Measurements from ENCODE around the gene NFE2L1. TPM values are rescaled to one million over a fixed set of nuclear protein-coding genes. Genes with fewer than 3 reads are reported as not detected.

Gene NFE2L1
- total and polyA plus RNA-seq, 9 of the 15 experiments (the other 6 are each of a cell fraction or from before 2014, with no cell fraction given) = 2.0 to 68.6 (median 39.7) TPM

DNA sequence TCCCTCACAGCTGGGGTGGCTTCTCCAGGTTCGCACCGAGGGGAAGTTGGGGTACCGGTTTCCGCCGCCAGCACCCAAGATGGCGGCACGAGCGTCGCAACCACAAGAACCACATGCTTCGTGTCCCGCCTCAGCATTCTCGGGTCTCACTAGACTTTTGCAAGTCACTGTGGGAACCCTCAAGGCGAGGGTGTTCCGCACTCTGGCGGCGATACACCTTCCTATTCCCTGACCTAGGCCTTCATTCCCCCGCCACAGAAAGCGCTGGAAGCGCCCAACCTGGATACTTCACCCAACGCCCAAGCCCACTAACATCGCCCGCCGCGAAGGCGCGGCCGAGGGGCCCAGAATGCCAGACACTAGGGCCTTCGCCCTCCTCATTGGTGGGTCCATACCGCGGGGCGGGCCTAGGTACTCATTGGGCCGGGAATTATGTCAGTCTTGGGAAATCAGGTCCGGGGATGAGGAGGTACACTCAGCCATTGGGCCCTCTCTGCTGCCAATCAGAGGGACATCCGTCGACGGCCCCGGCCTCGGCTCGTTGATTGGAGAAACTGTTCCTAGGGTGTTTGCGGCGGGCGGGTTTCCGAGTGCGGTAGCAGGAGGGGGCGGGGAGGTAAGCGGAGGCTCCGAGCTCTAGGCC is at the start of gene NFE2L1 (continued):
- TF ChIP-seq C11orf30 (IDR thresholded peaks at IDR 0.05; ENCODE audit: low read depth) (peak; percentile 94), SMARCA5 (IDR thresholded peaks at IDR 0.05) (no peak), ZNF830 (CRISPR knock-in tag; IDR thresholded peaks at IDR 0.05) (peak; percentile 69; the same call in 1 of the 2 replicates), POLR2AphosphoS2 (IDR thresholded peaks at IDR 0.05; ENCODE audit: low read length) (no peak), ZNF507 (tag; conservative IDR thresholded peaks at IDR 0.05) (no peak), CSDE1 (IDR thresholded peaks at IDR 0.05) (no peak), POLR3G (IDR thresholded peaks at IDR 0.05; ENCODE audit: extremely low read depth, insufficient read length, insufficient replicate concordance) (no peak), ZNF717 (CRISPR knock-in tag; IDR thresholded peaks at IDR 0.05) (no peak), PCBP1 (IDR thresholded peaks at IDR 0.05; ENCODE audit: low read depth, low read length, poor library complexity, severe bottlenecking) (no peak), SAFB (IDR thresholded peaks at IDR 0.05; ENCODE audit: borderline replicate concordance, low read depth, low read length) (no peak), MAFK (IDR thresholded peaks at IDR 0.05; ENCODE audit: low read length) (peak; percentile 30; the same call in 1 of the 2 replicates), SMARCE1 (IDR thresholded peaks at IDR 0.05) (no peak; the same call in 1 of the 2 replicates), ZNF140 (CRISPR knock-in tag; IDR thresholded peaks at IDR 0.05) (no peak), SLC30A9 (CRISPR knock-in tag; IDR thresholded peaks at IDR 0.05) (no peak), DNMT1 (IDR thresholded peaks at IDR 0.05) (no peak), NR4A1 (CRISPR knock-in tag; IDR thresholded peaks at IDR 0.05) (peak; percentile 73; the same call in 1 of the 2 replicates), NR4A1 (tag; IDR thresholded peaks at IDR 0.05) (no peak; the same call in 1 of the 2 replicates), TBL1XR1 (IDR thresholded peaks at IDR 0.05; ENCODE audit: low read length in 2 of 2) (peak in 1 of 2 experiments; percentile 8; a peak in 2 of 4 replicates)
- TF ChIP-seq, protein P1, sequence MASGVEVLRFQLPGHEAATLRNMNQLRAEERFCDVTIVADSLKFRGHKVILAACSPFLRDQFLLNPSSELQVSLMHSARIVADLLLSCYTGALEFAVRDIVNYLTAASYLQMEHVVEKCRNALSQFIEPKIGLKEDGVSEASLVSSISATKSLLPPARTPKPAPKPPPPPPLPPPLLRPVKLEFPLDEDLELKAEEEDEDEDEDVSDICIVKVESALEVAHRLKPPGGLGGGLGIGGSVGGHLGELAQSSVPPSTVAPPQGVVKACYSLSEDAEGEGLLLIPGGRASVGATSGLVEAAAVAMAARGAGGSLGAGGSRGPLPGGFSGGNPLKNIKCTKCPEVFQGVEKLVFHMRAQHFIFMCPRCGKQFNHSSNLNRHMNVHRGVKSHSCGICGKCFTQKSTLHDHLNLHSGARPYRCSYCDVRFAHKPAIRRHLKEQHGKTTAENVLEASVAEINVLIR (CRISPR knock-in tag; IDR thresholded peaks at IDR 0.05) = peak; percentile 48
- TF ChIP-seq, protein P2, sequence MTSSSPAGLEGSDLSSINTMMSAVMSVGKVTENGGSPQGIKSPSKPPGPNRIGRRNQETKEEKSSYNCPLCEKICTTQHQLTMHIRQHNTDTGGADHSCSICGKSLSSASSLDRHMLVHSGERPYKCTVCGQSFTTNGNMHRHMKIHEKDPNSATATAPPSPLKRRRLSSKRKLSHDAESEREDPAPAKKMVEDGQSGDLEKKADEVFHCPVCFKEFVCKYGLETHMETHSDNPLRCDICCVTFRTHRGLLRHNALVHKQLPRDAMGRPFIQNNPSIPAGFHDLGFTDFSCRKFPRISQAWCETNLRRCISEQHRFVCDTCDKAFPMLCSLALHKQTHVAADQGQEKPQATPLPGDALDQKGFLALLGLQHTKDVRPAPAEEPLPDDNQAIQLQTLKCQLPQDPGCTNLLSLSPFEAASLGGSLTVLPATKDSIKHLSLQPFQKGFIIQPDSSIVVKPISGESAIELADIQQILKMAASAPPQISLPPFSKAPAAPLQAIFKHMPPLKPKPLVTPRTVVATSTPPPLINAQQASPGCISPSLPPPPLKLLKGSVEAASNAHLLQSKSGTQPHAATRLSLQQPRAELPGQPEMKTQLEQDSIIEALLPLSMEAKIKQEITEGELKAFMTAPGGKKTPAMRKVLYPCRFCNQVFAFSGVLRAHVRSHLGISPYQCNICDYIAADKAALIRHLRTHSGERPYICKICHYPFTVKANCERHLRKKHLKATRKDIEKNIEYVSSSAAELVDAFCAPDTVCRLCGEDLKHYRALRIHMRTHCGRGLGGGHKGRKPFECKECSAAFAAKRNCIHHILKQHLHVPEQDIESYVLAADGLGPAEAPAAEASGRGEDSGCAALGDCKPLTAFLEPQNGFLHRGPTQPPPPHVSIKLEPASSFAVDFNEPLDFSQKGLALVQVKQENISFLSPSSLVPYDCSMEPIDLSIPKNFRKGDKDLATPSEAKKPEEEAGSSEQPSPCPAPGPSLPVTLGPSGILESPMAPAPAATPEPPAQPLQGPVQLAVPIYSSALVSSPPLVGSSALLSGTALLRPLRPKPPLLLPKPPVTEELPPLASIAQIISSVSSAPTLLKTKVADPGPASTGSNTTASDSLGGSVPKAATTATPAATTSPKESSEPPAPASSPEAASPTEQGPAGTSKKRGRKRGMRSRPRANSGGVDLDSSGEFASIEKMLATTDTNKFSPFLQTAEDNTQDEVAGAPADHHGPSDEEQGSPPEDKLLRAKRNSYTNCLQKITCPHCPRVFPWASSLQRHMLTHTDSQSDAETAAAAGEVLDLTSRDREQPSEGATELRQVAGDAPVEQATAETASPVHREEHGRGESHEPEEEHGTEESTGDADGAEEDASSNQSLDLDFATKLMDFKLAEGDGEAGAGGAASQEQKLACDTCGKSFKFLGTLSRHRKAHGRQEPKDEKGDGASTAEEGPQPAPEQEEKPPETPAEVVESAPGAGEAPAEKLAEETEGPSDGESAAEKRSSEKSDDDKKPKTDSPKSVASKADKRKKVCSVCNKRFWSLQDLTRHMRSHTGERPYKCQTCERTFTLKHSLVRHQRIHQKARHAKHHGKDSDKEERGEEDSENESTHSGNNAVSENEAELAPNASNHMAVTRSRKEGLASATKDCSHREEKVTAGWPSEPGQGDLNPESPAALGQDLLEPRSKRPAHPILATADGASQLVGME (CRISPR knock-in tag; IDR thresholded peaks at IDR 0.05) = peak; percentile 86; the same call in 1 of the 2 replicates
